Ishikawa (cell line): ENCODE measurements around the gene GJD3.

Source experiments
- CEBPB ChIP-seq: IDR thresholded peaks from 2 replicates; pipeline ENCODE4 v1.6.1; 2012
- CREB1 ChIP-seq: IDR thresholded peaks from 2 replicates; pipeline ENCODE4 v1.6.1; 2012; ENCODE audit warnings: low read depth
- EGR1 ChIP-seq: IDR thresholded peaks from 2 replicates; pipeline ENCODE4 v1.6.1; 2012
- EP300 ChIP-seq: IDR thresholded peaks from 2 replicates; pipeline ENCODE4 v1.6.1; 2012; ENCODE audit warnings: borderline replicate concordance
- FOXM1 ChIP-seq: IDR thresholded peaks from 2 replicates; pipeline ENCODE4 v1.6.1; 2012; ENCODE audit warnings: low read depth, borderline replicate concordance
- MAX ChIP-seq: IDR thresholded peaks from 2 replicates; pipeline ENCODE4 v1.6.1; 2012
- NFIC ChIP-seq: IDR thresholded peaks from 2 replicates; pipeline ENCODE4 v1.6.1; 2012
- RAD21 ChIP-seq: IDR thresholded peaks from 2 replicates; pipeline ENCODE4 v1.6.1; 2012; ENCODE audit warnings: low read depth
- TAF1 ChIP-seq: IDR thresholded peaks from 2 replicates; pipeline ENCODE4 v1.6.1; 2012; ENCODE audit warnings: low read depth, mild to moderate bottlenecking
- TCF12 ChIP-seq: IDR thresholded peaks from 2 replicates; pipeline ENCODE4 v1.6.1; 2012; ENCODE audit warnings: low read depth
- TEAD4 ChIP-seq: IDR thresholded peaks from 2 replicates; pipeline ENCODE4 v1.6.1; 2012
- YY1 ChIP-seq: IDR thresholded peaks from 2 replicates; pipeline ENCODE4 v1.6.1; 2012; ENCODE audit warnings: low read depth
- ZBTB7A ChIP-seq: IDR thresholded peaks from 2 replicates; pipeline ENCODE4 v1.6.1; 2012; ENCODE audit warnings: low read depth
- TF ChIP-seq, protein P1 (sequence below): IDR thresholded peaks from 2 replicates; pipeline ENCODE4 v1.6.1; 2012; ENCODE audit warnings: low read depth, mild to moderate bottlenecking
- TF ChIP-seq, protein P2 (sequence below): IDR thresholded peaks from 2 replicates; pipeline ENCODE4 v1.6.1; 2012

GJD3 gene

DNA sequence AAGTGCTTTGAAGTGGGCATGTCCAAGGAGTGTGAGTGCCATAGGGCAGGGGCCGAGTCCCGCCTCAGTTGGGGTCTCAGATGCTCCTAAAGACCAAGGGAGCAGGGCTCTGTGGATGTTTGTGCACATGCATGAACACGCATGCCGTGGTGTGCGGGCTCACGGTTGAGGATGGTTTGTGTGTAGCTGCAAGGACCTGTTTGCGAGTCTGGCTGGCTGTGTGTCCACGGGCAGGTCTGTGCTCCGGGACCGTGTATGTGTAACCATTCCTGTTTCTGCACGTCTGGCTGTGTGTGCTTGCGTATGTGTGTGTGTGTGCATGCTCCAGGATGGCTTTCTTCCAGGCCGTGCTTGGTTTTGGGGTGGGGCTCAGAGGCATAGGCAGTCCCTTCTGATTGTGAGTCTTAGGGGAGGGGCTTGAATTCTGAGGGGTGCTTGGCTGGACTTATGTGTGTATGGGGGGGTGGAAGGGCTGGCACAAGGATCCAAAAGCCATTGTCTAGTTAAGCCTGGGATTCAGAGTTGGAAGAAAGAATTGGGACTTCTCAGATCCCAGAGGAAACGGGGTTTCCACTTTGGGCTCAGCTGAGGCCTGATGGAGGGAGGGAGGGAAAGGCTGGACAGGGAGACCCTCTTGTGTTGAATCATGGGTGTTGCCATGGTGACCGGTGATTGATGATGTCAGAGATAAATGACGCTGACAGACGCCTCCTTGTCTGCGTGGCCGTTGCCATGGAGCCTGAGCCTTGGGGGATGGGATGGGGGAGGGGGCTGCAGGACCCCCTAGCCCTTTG is 14.4 kb downstream of the GJD3 start:
- no peak for TF ChIP-seq YY1

GRCh38 chr17:40349477-40349894 is 15.1 kb downstream of the GJD3 start:
- no peak for TF ChIP-seq TEAD4
- TF ChIP-seq YY1 = no peak
- no peak for TF ChIP-seq ZBTB7A
- TF ChIP-seq NFIC = no peak
- TF ChIP-seq TAF1 = no peak
- TF ChIP-seq, protein P1, sequence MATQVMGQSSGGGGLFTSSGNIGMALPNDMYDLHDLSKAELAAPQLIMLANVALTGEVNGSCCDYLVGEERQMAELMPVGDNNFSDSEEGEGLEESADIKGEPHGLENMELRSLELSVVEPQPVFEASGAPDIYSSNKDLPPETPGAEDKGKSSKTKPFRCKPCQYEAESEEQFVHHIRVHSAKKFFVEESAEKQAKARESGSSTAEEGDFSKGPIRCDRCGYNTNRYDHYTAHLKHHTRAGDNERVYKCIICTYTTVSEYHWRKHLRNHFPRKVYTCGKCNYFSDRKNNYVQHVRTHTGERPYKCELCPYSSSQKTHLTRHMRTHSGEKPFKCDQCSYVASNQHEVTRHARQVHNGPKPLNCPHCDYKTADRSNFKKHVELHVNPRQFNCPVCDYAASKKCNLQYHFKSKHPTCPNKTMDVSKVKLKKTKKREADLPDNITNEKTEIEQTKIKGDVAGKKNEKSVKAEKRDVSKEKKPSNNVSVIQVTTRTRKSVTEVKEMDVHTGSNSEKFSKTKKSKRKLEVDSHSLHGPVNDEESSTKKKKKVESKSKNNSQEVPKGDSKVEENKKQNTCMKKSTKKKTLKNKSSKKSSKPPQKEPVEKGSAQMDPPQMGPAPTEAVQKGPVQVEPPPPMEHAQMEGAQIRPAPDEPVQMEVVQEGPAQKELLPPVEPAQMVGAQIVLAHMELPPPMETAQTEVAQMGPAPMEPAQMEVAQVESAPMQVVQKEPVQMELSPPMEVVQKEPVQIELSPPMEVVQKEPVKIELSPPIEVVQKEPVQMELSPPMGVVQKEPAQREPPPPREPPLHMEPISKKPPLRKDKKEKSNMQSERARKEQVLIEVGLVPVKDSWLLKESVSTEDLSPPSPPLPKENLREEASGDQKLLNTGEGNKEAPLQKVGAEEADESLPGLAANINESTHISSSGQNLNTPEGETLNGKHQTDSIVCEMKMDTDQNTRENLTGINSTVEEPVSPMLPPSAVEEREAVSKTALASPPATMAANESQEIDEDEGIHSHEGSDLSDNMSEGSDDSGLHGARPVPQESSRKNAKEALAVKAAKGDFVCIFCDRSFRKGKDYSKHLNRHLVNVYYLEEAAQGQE = no peak

DNA sequence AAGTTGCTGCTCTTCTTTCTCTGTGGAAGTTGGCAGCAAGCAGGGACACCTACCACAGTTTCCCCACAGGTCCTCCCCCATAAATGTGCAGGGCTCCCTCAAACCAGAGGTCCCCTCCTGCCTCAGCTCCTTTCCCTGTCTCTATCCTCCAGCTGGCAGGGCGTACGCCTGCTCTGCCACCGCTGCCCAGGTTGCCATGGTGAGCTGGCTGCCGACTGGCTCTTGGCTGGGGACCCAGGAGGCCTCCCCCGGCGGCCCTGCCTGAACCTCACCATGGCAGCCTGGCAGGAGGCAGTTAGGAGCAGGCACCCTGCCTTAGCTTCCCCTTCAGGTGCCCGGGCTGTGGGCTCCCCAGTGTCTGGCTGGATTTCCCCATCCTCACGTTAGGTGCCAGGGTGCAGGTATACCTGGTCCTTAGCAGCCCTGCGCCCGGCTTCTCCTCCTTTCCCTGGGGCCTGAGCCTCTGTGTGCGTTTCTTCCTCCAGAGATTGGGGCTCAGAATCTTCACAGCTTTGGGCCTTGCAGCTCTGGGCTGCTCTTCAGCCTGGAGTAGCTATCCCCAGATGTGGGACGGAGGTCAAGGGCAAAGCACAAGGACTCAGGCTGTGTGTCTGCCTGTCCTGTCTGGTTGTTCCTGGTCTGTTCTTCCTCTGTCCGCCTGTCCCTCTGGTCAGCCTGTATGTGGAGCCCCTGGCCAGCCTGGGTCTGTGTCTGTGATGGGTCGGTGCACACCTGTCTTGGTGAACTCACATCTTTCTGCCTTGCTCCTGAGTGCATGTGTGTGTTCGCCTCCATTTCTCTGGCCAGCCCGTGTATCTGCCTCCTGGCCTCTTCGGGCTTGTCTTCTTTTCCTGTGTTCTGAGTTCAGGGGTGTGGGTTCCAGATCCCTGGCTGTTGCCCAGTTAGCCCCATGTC is 15.7 kb downstream of the GJD3 start:
- TF ChIP-seq TAF1 (no peak), EGR1 (no peak), TEAD4 (no peak), EP300 (no peak), CREB1 (no peak), ZBTB7A (no peak), FOXM1 (no peak), YY1 (no peak), RAD21 (no peak), CEBPB (no peak), NFIC (no peak)
- TF ChIP-seq, protein P2, sequence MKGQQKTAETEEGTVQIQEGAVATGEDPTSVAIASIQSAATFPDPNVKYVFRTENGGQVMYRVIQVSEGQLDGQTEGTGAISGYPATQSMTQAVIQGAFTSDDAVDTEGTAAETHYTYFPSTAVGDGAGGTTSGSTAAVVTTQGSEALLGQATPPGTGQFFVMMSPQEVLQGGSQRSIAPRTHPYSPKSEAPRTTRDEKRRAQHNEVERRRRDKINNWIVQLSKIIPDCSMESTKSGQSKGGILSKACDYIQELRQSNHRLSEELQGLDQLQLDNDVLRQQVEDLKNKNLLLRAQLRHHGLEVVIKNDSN = no peak

DNA sequence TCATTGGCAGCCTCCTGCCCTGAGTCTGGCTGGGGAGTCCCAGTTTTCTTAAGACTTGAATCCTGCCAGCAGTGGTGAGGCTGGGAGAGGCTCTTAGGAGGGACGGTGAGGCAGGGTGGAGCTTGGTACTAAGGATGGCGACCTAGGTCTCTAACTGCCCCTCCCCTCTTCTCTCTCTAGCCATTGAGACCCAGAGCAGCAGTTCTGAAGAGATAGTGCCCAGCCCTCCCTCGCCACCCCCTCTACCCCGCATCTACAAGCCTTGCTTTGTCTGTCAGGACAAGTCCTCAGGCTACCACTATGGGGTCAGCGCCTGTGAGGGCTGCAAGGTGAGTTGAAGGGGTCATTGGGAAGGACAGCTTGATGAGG is 16.4 kb downstream of the GJD3 start:
- TF ChIP-seq CREB1 (no peak), MAX (no peak), ZBTB7A (no peak), YY1 (no peak), TAF1 (no peak), TCF12 (no peak), CEBPB (no peak), FOXM1 (no peak), EGR1 (no peak), NFIC (no peak), TEAD4 (no peak)
- TF ChIP-seq, protein P1 = no peak
- TF ChIP-seq, protein P2 = no peak

- TF ChIP-seq RAD21 = no peak
These were observed 17.0 kb downstream of the GJD3 start for GRCh38 chr17:40347319-40348135.

- TF ChIP-seq CREB1 = no peak
- TF ChIP-seq, protein P1 = no peak
- TF ChIP-seq TEAD4 = no peak
- TF ChIP-seq, protein P2 = no peak
- TF ChIP-seq NFIC = no peak
- TF ChIP-seq CEBPB = no peak
- no peak for TF ChIP-seq TAF1
- TF ChIP-seq TCF12 = no peak
- TF ChIP-seq EGR1 = no peak
- no peak for TF ChIP-seq FOXM1
- TF ChIP-seq YY1 = no peak
- TF ChIP-seq EP300 = no peak
These were observed 17.8 kb downstream of the GJD3 start for GRCh38 chr17:40346765-40347158.
